ENCODE data around the gene BTBD2. TPM values are rescaled to one million over a fixed set of nuclear protein-coding genes. Genes with fewer than 3 reads are reported as not detected.

The BTBD2 gene
- total RNA-seq, 2 donors from 2014 or later: 42.3 to 44.8 TPM

DNA sequence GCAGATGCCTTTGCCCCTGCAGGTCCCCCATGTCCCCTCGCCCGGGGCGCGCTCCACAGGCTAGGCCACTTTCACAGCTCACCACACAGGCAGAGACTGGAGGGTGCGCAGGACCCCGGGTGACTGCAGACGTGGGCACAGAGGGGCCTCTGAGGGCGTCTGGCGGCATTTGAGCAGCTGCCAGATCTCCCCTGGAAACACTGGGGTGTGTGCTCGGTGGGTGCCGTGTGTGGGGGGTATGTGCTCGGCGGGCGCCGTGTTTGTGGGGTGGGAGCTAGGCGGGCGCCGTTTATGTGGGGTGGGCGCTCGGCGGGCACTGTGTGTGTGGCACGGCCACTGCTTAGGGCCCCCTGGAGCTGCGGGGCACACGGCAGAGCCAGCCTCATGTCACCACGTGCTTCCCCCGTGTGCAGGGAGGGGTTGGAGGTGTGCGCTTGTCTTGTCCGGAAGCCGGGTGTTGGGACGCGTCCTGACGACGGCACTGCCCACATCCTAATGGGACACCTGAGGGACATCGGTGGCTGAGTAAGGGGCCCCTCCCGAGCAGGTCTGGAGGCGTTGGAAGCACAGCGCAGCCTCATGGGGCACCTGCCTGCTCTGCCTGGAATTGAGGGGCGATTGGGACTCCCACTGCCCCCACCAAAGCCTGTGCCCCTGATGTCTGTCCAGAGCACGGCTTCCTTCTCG is 57.8 kb downstream of the BTBD2 start:
- Histone ChIP-seq H3K36me3 (replicated peaks in 1 of 2; ENCODE audit: insufficient read depth in 1 of 2, low read depth in 2 of 2) (no peaks in the 10 kb centered on the region), H3K27me3 (no peaks in the 10 kb centered on the region), H3K27ac (no peak overlapping the region), H3K4me3 (no peak overlapping the region), H3K9me3 (no peaks in the 10 kb centered on the region), H3K4me1 (no peaks in the 10 kb centered on the region)
- no peak for DNase-seq
- TF ChIP-seq CTCF (IDR thresholded peaks at IDR 0.05): no peak
- TF ChIP-seq POLR2A (IDR thresholded peaks at IDR 0.05): no peak
- intact Hi-C loops (cut with DNase I): no loop called here
- WGBS, 2 donors: 83 to 87% methylated on average over 6 to 34 of the region's 40 CpGs
- ATAC-seq: no peak

DNA sequence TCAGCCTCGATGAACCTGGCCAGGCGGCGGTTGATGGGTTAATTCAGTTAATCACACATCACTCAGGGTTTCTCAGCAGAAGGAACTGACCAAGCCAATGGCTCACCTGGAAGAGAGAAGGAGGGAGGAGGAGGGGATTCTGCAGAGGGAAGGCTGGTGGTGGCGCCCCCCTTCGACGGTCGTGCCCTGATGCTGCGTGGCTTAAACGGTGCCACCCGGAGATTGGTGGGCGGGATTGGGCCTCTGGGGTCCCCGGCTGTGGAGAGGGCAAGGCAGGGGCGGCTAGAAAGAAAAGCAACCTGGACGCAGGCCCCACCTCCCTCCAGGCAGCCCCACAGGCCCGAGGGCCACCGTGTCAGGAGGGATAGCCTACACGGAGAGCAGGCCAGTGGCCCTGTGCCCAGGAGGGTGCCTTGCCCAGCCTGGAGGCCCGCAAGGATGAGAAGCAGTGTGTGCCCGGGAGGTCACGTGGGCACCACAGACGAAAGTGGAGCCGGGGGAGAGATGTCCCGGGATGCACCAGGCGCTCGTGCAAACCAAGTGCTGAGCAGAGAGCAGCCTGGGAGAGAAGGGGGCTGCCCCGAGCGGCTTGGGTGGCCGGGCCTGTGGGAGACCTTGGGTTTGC is 58.5 kb downstream of the BTBD2 start:
- no peaks in the 10 kb centered on the region for H3K4me1 ChIP-seq
- TF ChIP-seq CTCF (IDR thresholded peaks at IDR 0.05): no peak
- no peak for TF ChIP-seq POLR2A (IDR thresholded peaks at IDR 0.05)
- no peak for DNase-seq
- intact Hi-C loops (cut with DNase I): no loop called here
- no peaks in the 10 kb centered on the region for H3K36me3 ChIP-seq (replicated peaks in 1 of 2; ENCODE audit: insufficient read depth in 1 of 2, low read depth in 2 of 2)
- no peaks in the 10 kb centered on the region for H3K27me3 ChIP-seq
- 83 to 88% methylated on average over 14 to 26 of the region's 28 CpGs for WGBS, 2 donors
- H3K9me3 ChIP-seq: no peaks in the 10 kb centered on the region
- H3K4me3 ChIP-seq: no peak overlapping the region
- no peak overlapping the region for H3K27ac ChIP-seq
- ATAC-seq: no peak

DNA sequence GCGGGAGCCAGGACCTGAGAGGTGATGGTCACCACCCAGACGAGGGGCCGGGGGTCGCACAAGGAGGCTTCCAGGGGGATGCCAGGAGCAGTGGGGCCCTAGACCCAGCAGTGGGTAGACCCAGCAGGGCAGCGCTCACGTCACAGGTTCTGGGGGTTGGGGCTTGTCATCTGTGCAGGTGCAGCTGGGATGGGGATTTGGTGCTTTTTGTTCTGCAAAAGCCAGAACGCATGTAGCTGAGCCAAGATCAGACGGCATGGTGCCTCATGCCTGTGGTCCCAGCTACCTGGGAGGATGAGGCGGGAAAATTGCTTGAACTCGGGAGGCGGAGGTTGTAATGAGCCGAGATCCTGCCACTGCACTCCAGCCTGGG is 59.4 kb downstream of the BTBD2 start:
- intact Hi-C loops (cut with DNase I): no loop called here
- Histone ChIP-seq H3K9me3 (no peaks in the 10 kb centered on the region), H3K27me3 (no peaks in the 10 kb centered on the region), H3K36me3 (replicated peaks in 1 of 2; ENCODE audit: insufficient read depth in 1 of 2, low read depth in 2 of 2) (no peaks in the 10 kb centered on the region), H3K4me3 (no peak overlapping the region), H3K27ac (no peak overlapping the region), H3K4me1 (no peaks in the 10 kb centered on the region)
- DNase-seq (no peak), ATAC-seq (no peak)
- WGBS, 2 donors: 96 to 100% methylated on average over 3 to 12 of the region's 12 CpGs
- no peak for TF ChIP-seq CTCF (IDR thresholded peaks at IDR 0.05)
- no peak for TF ChIP-seq POLR2A (IDR thresholded peaks at IDR 0.05)

DNA sequence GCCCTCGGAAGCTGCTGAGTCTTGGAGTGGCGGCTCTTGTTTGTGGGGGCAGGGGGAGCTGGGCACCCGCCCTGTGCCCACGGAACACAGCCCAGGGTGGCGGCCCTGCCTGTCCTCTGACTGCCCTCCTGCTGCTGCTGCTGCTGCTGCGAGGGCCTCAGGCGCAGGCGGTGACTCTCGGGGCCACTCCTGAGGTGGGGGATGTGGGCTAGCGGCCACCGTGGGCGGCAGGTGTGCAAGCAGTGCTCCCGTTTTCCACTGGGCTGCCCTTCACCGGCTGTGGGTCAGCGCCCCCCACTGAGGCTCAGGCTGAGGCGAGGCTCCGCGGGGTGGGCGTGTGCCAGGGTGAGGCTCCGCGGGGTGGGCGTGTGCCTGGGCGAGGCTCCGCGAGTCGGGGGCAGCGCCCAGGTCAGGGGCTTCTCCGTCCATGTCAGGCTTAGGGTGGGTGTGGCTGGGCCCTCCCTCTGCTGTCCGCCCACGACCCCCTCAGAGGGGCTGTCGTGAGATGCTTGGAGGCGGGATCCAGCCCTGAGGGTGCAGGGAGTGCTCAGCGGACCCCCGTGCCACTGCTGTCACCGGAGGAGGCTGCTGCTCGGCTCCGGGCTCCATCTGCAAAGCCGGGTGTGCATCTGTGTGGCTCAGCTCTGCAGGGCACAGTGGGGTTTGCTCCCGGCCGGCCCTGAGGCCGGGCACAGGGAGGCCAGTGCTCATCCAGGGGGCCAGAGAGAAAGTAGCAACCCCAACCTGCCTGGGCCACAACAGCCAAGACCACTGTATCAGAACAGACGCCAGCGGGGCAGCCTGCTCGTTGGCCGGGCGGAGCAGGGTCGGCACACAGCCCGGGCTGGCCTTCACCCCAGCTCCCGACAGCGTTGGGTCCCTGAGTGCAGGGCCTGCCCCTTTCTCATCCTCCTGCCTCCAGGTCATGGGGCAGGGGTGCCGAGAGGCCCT is 60.1 kb downstream of the BTBD2 start:
- no peak for DNase-seq
- WGBS, 2 donors: 84 to 94% methylated on average over 9 to 31 of the region's 51 CpGs
- Histone ChIP-seq H3K4me3 (no peak overlapping the region), H3K9me3 (no peaks in the 10 kb centered on the region), H3K27me3 (no peaks in the 10 kb centered on the region), H3K4me1 (no peaks in the 10 kb centered on the region), H3K27ac (no peak overlapping the region), H3K36me3 (replicated peaks in 1 of 2; ENCODE audit: insufficient read depth in 1 of 2, low read depth in 2 of 2) (no peaks in the 10 kb centered on the region)
- ATAC-seq: no peak
- TF ChIP-seq CTCF (IDR thresholded peaks at IDR 0.05): no peak
- no peak for TF ChIP-seq POLR2A (IDR thresholded peaks at IDR 0.05)
- intact Hi-C loops (cut with DNase I): no loop called here
